Calu3 (cell line): ENCODE data around the gene RLF. TPM values are rescaled to one million over a fixed set of nuclear protein-coding genes. Genes with fewer than 3 reads are reported as not detected.

ENCODE experiments used
- BruUV-seq: library from RNA; stranded (reverse); fragments of 400-500 nt; replicated peaks from 2 replicates; lab custom pipeline; 2021; lab: Mats Ljungman, UMichigan
- CTCF ChIA-PET: fragments of 300-600 bp; sonication (Branson Sonifier 250); formaldehyde crosslinking; loops from one replicate; lab custom pipeline; 2022; ENCODE audit warnings: antibody characterized with exemption; lab: Charles Lee
- DNase-seq: peaks from one replicate; pipeline ENCODE4 v3.0.0; 2022
- H3K27ac Mint-ChIP-seq: one replicate; pipeline ENCODE4 v1.8.0; 2022; ENCODE audit warnings: mixed read lengths; ENCODE audit not compliant: unreplicated experiment
- H3K27me3 Mint-ChIP-seq: one replicate; pipeline ENCODE4 v1.8.0; 2022; ENCODE audit warnings: mixed read lengths; ENCODE audit not compliant: unreplicated experiment
- H3K36me3 Mint-ChIP-seq: one replicate; pipeline ENCODE4 v1.8.0; 2022; ENCODE audit warnings: mild to moderate bottlenecking, moderate library complexity, mixed read lengths; ENCODE audit not compliant: insufficient read depth, unreplicated experiment
- H3K4me1 Mint-ChIP-seq: one replicate; pipeline ENCODE4 v1.8.0; 2022; ENCODE audit warnings: mild to moderate bottlenecking, low read depth, mixed read lengths; ENCODE audit not compliant: unreplicated experiment
- H3K4me3 Mint-ChIP-seq: one replicate; pipeline ENCODE4 v1.8.0; 2022; ENCODE audit warnings: mild to moderate bottlenecking, low read depth, moderate library complexity, mixed read lengths; ENCODE audit not compliant: unreplicated experiment
- H3K9me3 Mint-ChIP-seq: one replicate; pipeline ENCODE4 v1.8.0; 2022; ENCODE audit warnings: low read depth, mixed read lengths; ENCODE audit not compliant: unreplicated experiment
- CTCF ChIP-seq: fragments of 200-600 bp; IDR thresholded peaks from one replicate; pipeline ENCODE4 v1.8.0; 2022; ENCODE audit warnings: antibody characterized with exemption; ENCODE audit not compliant: unreplicated experiment
- intact Hi-C: fragments of 100-400 bp; cut with micrococcal nuclease; formaldehyde crosslinking; loops from one replicate; pipeline ENCODE4 v1.10.0; 2022; ENCODE audit not compliant: unreplicated experiment
- total RNA-seq: library from RNA; stranded (reverse); gene quantifications from 2 replicates; pipeline ENCODE4 v1.2.3, GENCODE V29; 2022

RLF gene
- total RNA-seq, 1 experiment from 2014 or later: 12.9 TPM

GRCh38 chr1:40264354-40264781 lies 103.2 kb downstream of the RLF start:
- H3K36me3 Mint-ChIP-seq: peaks cover 36% of the 10 kb centered on the region
- no peak overlapping the region for H3K4me3 Mint-ChIP-seq
- CTCF ChIA-PET: interaction anchor here (0.7 kb wide), 2 partner anchors 71 to 277 kb away, joined by 4 to 5 read pairs; no protein-coding TSS in a partner anchor

DNA sequence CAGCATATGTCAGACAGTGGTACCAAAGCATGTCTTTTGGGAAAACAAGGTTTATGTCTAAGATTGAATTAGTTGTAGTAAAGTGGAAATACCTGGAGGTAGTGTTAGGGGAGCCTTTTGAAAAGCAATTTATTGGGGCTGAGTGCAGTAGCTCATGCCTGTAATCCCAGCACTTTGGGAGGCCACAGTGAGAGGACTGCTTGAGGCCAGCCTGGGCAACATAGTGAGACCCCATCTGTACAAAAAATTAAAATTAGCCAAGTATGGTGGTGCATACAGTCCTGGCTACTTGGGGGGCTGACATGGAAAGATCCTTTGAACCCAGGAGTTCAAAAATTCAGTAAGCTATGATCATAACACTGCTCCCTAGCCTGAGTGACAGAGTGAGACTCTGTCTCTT lies 104.1 kb downstream of the RLF start:
- BruUV-seq: no TSS peak
- CTCF ChIA-PET: no interaction called here
- peaks cover 37% of the 10 kb centered on the region for H3K36me3 Mint-ChIP-seq

More at GRCh38 chr1:40264354-40264781, 103.2 kb downstream of the RLF start:
- Mint-ChIP-seq H3K4me1 (no peaks in the 10 kb centered on the region), H3K27ac (no peak overlapping the region), H3K9me3 (no peaks in the 10 kb centered on the region), H3K27me3 (no peaks in the 10 kb centered on the region)
- BruUV-seq: no TSS peak
- TF ChIP-seq CTCF: no peak
- DNase-seq: no peak
- intact Hi-C loops: no loop called here

GRCh38 chr1:40265919-40266318 lies 104.7 kb downstream of the RLF start:
- H3K36me3 Mint-ChIP-seq: peaks cover 42% of the 10 kb centered on the region
- H3K27me3 Mint-ChIP-seq: no peaks in the 10 kb centered on the region
- no peaks in the 10 kb centered on the region for H3K9me3 Mint-ChIP-seq
- DNase-seq: no peak
- CTCF ChIA-PET: no interaction called here
- TF ChIP-seq CTCF: no peak
- intact Hi-C loops: no loop called here
- no TSS peak for BruUV-seq
- H3K4me3 Mint-ChIP-seq: no peak overlapping the region
- H3K4me1 Mint-ChIP-seq: no peaks in the 10 kb centered on the region
- H3K27ac Mint-ChIP-seq: no peak overlapping the region

More for the DNA sequence above, 104.1 kb downstream of the RLF start:
- Mint-ChIP-seq H3K4me3 (no peak overlapping the region), H3K9me3 (no peaks in the 10 kb centered on the region), H3K4me1 (no peaks in the 10 kb centered on the region), H3K27me3 (no peaks in the 10 kb centered on the region), H3K27ac (no peak overlapping the region)
- DNase-seq: no peak
- intact Hi-C loops: no loop called here
- no peak for TF ChIP-seq CTCF

- H3K36me3 Mint-ChIP-seq: peaks cover 40% of the 10 kb centered on the region
- no peaks in the 10 kb centered on the region for H3K27me3 Mint-ChIP-seq
- no peak overlapping the region for H3K27ac Mint-ChIP-seq
- no peaks in the 10 kb centered on the region for H3K4me1 Mint-ChIP-seq
- H3K9me3 Mint-ChIP-seq: no peaks in the 10 kb centered on the region
- CTCF ChIA-PET: no interaction called here
- H3K4me3 Mint-ChIP-seq: no peak overlapping the region
- no peak for TF ChIP-seq CTCF
- DNase-seq: no peak
- BruUV-seq: no TSS peak
- intact Hi-C loops: no loop called here
Observed at GRCh38 chr1:40266786-40267535, 105.8 kb downstream of the RLF start.
